NCI-H69 (cell line): Measurements from ENCODE around the gene PSTPIP1.

Source experiments
- DNase-seq: peaks from one replicate; lab custom pipeline; 2025; lab: John Stamatoyannopoulos, UW

Gene PSTPIP1

DNA sequence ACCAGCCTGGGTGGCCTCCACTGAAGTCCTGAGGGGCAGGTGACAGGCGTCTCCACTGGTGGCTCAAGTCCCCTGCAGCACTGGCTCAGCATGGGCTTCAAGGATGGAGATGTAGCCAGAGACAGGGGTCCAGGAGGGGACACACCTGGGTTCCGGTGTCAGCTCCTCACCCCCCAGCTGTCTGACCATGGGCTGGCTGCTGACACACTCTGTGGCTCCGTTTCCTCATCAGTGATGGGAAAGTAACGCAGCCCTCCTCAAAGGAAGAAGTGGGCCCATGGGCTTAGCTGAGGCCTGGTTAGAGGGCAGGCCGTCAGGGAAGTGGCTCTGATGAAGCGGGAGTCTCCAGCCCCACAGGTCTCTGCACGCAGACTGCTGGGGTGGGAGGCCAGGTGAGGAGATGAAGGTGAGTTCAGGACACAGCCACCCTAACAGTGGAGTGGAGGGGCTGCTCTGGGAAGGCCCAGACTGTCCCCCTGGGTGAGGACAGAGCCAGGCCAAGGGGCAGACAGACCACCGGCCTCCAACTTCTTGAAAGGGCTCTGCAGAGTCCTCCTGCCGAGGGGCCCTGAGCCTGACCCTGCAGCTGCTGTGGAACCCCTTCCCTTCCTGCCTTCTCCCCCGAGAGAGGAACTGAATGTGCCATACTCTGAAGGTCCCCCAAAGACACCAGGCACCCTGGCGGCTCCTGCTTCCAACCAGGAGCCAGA, 24.0 kb downstream of the PSTPIP1 start:
- no peak for DNase-seq

DNA sequence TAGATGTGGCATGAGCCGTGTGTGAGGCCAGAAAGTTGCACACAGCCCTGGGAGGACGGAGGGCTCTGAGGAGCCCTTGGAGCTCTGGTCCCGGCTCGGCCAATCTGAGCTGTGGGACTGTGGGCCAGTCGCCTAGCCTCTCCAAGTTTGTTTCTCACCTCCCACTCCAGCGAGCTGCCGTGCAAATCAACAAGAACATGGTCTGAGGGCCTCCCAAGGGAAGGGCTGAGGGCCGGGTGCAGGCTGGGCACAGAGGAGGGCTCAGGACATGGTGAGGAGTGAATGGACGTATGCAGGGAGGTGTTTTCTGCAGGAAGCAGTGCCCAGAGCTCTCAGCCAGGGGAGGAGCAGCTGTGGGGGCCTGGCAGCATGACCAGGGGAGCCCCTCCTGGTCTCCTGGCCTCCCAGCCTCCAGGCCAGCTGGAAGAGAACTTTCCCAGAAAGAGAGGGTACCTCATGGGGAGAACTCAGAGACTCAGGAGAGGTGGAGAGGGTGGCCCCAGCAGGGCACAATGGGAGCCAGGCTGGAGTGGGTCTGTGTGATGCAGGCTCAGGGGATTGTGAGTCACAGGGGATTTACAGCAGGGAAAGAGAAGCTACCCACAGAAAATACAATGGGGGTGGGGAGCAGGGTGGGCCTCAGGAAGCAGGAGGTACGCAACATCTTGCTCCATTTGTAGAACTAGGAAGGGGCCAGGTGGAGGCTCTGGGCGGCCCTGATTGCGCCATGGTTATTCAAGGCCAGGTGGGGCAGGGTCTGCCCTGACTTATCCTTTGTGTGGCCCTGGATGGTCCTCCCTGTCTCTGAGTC, 24.8 kb downstream of the PSTPIP1 start:
- no peak for DNase-seq

DNA sequence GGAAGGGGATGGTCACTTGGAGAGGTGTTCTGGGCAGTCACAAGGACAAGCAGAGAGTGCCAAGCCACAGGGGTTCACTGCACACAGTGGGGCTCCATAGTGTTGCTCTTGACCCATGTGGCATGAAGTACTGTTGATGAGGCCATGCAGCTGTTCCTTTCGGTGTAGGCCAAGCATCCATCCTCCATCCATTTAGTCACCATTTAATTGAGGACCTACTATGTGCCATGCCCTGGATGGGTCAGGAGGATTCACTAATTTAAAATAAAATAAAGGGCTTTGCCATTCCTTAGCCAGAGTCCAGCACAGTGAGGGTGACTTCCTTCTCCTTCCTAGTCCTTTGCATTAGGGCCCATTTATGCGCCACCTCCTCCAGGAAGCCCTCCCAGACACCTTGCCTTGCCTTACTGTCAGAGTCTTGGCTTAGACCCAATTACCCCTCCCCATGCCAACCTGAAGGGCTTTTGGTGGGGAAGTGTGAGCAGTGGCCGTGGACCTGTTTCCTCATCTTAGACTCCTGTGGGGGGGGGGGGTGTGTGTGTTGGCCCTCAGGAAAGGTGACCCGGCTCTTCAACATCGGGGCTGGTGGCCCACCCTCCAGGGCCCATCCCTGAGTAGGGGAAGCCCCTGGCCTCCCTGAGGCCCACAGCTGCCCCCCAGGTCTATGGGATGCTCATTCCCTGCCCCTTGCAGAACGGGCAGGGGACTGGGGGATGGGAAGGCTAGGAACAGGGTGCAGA, 25.6 kb downstream of the PSTPIP1 start:
- DNase-seq: no peak

DNA sequence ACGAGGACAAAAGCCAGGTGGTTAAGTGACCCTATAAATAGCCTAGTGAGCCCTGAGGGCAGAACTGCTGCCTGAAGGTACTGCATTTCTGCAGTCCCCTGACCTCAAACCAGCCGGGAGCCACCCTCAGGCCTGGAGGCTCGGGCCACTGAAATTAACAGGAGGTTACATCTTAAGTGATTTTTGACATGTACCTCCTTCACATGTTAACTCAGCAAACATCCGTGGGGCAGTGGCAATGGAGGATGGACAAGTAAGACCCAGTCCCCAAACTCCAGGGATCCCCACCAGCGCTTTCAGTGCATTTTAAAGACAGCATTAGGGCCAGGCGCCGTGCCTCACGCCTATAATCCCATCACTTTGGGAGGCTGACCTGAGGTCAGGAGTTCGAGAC, 26.2 kb downstream of the PSTPIP1 start:
- no peak for DNase-seq

DNA sequence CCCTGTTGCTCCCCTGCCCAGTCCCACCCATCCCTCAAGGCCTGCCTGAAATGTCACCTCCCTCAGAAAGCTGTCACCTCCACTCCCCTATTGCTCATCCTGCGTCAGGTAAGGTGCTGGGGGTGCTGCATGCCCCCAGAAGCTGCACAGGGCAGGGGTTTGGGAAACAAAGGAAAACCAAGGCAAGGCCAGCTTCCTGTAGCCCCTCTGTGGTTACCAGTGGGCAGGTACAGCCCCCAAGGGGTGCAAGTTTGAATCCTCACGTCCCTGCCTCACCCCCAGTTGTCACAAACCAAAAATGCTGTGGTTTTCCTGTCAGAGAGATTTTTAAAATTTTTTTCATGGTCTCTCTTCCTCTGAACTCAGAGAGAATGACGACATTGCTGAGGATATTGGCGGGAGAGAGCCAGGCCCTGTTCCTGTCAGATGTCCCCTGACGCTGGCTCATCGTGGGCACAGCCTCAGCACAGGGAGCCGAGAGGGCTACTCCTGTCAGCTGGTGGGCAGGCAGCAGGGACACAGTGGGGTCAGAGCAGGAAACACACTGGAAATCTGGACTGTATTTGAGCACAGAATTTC, 27.0 kb downstream of the PSTPIP1 start:
- DNase-seq: no peak

DNA sequence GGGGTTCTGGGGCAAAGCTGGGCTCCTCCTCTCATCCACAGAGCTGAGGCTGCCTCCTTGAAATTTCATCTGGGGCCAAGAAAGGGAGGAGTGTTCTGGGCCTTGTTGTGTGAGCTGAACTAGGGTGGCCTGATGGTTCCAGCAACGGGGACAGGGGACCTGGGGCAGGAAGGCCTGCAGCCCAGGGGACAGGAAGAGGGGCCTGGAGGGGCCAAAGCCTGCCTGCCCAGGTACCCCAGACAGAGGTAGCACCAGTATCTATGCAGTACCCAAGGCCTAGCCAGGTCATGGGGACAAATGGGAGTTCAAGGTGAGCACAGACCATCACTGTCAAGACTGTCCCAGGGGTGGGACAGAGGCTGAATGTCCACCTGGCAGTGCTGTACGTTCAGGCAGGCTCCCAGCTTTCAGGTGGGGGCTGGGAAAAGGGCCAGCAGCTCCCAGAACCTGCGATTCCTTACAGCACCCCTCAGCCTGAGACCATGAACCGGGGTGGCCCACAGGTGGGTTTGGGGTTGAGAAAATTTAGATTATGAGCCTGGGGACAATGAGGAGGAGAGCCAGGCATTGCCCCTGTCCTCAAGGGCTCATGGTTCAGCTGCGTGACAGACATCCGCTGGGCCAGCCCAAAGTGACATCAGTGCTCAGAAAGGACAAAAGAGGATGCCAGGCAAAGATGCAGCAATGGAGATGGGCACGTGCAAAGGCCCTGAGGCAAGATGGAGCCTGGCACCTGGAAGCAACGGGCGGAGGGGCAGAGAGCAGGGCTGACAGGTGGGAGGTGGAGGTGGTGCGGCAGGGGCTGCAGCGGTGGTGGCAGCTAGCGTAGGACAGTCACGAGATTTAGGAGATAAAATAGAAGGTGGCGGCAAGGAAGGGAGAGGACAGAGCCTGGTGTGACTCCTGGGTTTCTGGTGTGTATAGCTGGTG, 28.0 kb downstream of the PSTPIP1 start:
- no peak for DNase-seq

DNA sequence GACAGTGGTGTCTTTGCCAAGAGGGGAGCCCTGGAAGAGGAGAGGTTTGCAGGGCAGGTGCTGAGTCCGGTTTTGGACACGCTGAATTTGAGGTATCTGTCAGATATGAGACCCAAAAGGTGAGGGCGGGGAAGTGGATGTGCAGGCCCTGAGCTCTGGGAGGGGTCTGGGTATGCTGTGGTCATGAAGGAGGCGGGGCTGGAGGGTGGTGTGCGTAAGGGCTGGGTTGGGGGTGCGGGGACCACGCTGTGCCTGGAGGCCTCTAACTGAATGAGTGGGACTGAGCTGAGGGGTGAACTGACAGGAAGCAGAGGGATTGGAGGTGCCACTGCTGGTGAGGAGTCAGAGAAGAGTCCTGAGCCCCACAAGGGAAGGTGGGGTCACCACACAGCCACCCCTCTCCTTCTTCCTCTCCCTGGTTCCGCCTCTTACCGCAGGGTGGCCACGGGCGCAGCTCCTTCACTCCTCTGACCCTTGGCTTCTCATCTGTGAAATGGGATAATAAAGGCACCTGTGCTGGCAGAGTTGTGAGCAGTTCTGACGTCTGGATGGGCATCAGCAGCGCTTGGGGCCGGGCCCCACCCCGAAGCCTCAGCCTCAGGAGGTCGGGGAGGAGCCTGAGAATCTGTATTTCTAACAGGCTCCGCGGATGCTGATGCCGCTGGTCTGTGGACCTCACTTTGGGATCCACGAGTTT, 28.8 kb downstream of the PSTPIP1 start:
- no peak for DNase-seq

DNA sequence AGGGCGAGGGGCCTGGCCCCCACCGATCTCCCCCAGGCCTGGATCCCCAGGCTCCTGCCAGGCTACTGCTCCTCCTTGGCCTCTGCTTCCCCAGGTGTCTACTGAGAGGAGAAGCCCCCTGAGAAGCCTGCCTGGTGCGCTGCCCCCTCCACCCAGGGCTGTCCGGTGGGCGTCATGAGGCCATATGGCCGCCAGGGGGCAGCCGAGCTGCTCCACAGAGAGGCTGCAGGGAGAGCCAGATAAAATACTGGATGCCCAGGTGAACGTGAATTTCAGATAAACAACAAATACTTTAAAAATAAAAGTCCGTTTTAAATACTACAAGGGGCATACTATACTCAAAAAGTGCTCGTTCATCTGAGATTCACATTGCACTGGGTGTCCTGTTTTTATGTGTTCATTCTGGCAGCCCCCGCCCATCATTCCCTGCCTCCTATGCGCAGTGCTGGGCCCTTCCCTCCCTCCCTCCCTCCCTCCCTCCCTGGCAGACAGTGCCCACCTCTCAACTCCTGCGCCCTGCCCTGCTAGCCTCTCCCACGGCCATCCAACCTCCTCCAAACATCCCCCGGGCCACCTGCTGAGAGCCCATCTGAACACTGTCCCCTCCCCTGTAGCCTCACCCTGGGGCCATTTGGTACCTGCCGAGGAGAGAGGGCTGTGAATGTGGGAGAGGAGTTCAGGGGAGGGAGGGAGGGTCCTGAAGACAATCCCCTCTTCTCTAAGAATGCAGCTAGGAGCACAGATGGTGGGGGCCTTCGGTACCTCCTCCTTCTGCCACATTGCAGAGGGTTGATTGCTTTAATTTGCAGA, 29.6 kb downstream of the PSTPIP1 start:
- peak; percentile 64 for DNase-seq

DNA sequence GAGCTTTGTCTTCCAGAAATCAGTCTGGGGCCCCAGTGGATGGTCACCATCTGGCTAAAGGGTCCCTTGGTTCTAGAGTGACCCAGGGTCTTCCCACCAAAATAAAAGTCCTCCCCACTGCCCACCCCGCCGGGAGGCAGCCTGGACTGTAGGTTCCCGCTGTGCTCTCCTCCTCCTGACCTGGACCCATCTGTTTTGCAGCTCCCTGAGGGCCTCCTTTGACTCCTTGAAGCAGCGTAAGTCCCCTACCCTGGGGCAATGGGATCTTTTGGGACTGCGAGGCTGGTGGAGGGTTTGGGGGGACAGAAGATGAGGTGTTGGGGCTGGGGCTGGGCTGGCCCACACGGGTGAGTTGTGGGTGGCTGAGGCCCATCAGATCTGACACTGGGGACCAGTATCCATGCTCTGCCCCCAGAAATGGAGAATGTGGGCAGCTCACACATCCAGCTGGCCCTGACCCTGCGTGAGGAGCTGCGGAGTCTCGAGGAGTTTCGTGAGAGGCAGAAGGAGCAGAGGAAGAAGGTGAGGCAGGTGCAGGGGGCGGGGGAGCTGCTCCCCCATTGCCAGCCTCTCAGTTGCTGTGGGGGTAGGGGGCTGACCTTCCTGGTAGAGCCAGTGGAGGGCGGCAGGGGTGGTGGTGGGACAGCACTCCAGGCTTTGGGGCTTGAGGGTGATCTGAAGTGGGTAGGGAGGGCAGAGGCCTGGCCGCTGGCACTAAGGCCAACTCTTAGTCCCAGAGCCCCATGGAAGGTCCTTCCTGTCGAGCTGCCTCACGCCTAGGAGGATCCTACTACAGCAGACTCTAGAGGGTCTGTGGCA, 30.4 kb downstream of the PSTPIP1 start:
- no peak for DNase-seq

DNA sequence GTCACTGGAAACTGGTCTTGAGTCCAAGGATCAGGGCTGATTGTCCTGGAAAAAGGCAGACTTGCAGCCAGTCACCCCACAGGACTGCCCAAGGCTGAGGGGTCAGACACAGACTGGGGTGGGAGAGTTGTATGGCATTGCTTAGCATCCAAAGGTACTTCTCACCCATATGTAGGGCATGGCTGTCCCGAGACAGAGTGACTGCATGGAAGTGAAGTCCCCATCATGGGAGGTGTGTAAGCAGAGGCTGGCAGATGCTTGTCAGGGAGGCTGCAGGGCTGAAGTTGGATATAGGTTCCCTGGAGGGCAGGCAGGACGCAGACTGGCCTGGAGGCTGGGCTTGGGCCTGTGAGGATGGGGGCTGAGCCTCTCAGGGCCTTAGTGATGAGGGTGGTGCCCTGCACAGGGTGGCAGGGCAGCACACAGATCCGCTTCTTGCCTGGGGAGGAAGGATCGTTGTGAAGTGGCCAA, 31.1 kb downstream of the PSTPIP1 start:
- DNase-seq: no peak

DNA sequence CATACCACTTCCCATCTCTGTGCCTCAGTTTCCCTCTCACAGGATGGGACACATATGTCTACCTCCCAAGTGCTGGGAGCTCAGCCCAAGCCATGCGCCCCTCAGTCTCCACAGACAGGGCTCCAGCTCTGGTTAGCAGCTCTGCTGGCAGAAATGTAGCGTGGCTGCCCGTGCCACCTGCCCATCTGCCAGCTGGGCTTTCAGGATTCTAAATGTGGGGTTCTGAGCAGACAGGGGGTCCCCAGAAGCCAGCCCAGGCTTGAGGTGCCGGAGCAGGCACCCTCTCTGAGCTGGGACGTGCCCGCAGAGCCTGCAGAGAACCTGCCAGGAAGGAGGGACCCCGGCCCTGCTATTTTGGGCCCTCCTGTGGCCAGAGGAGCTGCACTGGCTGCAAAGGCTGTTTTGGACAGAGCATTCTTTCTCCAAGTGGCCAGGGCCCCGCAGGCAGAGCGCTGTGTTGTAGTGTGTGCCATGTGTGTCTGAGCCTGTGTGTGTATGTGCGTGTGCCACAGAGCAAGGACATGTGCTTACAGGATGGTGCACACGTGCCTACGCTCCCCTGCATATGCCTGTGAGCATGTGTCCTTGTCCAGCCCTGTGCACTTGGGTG, 31.7 kb downstream of the PSTPIP1 start:
- DNase-seq: no peak

DNA sequence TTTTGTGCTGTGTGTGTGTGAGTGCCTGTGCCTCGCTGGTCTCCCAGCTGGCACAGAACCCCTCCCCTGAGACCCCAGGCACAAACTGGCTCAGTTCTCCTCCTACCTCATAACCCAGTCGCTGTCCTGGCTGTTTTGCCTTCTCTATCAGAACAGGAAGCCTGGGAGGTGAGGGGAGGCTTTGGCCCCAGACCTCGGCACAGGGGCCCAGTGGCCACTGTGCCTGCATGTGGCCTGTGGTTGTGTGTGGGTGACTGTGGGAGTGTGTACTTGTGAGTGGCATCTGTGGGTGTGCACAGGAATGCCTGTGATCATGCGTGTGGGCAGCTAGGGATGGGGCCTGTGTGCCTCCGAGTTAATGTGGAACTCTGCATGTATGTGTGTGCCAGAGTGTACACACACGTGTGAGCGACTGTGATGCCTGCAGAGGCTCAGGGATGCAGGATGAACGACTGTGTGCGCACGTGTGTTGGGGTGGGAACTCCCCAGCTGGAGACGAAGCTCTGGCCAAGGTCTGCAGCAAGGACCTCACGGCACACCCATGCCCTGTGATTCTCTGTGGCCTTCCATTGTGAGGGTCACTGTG, 32.3 kb downstream of the PSTPIP1 start:
- no peak for DNase-seq

DNA sequence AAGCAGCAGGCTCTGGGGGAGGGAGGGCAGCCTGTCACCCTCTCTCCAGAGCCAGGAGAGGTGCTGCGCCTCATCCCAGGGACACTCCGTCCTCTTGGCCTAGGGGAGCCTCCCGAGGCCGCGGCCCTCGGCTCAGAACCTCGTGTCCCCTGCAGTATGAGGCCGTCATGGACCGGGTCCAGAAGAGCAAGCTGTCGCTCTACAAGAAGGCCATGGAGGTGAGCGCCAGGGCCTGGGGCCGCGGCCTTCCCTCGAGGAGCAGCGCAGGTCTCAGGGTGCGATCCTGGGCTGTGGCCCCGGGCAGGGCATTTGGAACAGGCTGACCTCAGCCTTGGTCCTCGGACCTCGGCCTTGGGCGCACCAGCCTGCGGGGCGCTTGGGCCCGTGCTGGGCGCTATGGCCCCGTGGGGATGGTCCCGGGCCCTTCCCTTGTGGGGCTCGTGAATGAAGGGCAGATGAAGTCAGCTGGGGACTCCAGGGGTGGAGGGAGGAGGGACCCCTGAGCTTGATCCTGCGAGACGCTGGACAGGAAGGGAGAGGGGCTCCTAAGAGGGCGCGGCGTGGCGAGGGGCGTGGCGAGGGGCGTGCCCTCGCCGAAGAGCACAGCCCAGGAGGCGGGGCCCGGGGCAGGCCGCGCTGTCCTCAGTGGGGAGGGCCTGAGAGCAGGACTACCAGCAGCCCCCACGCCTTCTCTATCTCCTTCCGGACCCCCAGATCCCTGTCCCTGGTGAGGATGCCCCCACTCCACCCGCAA, 32.9 kb downstream of the PSTPIP1 start:
- DNase-seq: no peak

DNA sequence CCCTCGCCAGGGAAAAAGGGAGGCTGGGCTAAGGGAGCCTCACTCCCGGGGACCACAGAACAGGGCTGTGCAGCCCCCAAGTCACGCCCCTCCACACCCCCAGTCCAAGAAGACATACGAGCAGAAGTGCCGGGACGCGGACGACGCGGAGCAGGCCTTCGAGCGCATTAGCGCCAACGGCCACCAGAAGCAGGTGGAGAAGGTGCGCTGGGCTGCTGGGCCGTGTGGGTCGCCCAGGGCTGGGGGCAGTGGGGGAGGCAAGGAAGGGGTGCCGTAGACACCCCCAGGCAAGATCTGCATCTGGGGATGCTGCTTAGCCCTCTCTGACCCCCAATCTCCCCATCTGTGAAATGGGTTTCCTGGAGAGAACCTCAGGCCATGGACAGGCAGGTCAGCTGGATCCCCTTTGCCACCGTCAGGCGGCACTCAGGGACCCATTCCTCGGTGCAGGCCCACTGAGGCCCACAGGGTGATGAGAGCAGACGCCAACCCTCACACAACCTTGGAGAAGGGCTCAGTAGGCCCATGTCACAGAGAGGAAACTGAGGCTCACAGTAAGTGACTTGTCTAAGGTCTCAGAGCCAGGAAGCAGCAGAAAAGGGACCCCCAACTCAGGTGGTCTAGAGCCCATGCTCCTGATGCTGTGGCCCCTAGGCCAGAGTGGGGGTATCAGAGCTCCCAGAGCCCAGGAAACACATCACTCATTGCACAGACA, 33.7 kb downstream of the PSTPIP1 start:
- DNase-seq: no peak

DNA sequence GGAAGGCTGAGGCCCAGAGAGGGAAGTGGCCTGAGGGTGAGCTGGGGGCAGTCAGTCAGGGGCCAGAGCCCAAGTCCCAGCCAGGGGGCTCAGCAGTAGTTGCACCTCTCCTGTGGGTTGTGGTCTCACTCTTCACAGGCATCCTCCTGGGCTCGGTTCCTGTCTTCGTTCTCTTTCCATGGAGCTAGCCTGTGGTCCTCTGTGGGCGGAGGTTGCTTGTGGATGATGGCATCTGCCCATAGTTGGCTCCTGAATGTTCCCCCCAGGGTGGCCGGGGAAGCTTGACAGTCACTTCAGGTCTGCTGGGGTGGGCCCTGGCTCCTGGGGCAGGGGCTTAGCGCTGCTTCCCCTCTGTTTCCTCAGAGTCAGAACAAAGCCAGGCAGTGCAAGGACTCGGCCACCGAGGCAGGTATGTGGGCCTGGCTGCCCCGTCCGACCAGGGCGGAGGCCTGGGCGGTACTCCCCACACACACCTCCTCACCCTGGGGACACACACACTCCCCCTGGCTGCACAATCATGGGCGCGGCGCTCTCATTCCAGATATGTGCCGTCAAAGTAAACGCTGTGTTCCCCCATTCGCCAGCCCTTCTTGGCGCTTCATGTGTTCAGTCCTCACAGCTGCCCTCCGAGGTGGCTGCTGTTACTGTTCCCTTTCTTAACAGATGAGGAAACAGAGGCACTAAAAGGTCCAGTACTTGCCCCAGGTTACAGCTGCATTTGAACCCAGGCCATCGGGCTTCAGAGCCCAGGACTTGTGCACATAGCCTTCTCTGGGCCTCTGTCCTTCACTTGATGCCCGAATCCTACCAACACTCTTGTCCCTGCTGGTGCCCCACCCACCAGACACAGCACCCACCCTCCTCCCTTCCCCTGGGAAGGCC, 34.5 kb downstream of the PSTPIP1 start:
- no peak for DNase-seq
